NCI-H748 treated with DMSO at 0.1 percent for 48 hours (cell line): ENCODE data around the gene MCAM.

ENCODE experiments used
- DNase-seq: peaks from one replicate; lab custom pipeline; 2025; lab: John Stamatoyannopoulos, UW

The MCAM gene

DNA sequence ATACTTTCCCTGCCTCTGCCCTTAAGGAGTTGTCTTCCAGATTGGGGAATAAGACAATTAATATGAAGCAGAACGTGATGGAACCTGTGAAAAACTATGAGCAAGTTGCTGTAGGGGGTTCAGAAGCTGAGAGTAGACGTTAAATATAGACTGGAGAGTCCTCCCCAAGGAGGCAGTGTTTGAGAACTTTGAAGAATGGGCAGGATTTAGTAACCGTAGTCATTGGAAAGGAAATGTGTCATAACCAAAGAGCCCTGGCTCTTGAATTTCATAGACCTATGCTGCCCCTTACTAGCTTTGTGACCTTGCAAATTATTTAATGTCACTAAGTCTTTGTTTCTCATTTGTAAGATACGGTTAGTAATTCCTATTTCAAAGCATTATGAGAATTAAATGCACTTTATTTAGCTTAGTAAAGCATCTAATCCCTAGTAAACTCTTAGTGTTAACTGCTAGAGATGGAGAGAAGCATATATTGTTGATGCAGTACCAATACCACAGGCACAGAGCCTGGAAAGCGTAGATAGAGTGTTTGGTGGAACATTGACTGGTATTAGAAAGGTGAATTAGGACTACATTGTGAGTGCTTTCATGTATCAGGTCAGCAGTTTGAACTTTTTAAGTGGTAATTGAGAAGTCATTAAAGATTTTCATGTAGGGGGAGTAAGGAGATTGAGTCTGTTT is 54.1 kb downstream of the MCAM start:
- no peak for DNase-seq

- no peak for DNase-seq
These were observed 57.9 kb downstream of the MCAM start for GRCh38 chr11:119258983-119259382.
